Kidney (tissue), 14 donors: Measurements from ENCODE around the gene AATK. TPM values are rescaled to one million over a fixed set of nuclear protein-coding genes. Genes with fewer than 3 reads are reported as not detected.
"Not testable (repeated sequence)": the region's sequence is repeated elsewhere in the genome, so short reads cannot be mapped to it uniquely, and the experiment has no call there.

ENCODE experiments used
- DNase-seq, 5 donors: peaks; one replicate each; pipeline ENCODE4 v3.0.0-alpha.2; 2013 to 2020
- FAIRE-seq: peaks from 2 replicates; lab custom pipeline; 2012; peaks lifted over from hg19 to GRCh38; lab: Jason Lieb, UNC
- H3K27ac ChIP-seq, 2 donors: one replicate each; pipeline ENCODE4 v1.7.0; 2013; ENCODE audit warnings: low read depth in 2 of 2, low read length in 2 of 2, inconsistent platforms in 1 of 2
- H3K27me3 ChIP-seq: one replicate; pipeline ENCODE4 v1.7.1; 2013; ENCODE audit warnings: low read length, inconsistent platforms; ENCODE audit not compliant: control insufficient read depth, insufficient read depth
- H3K36me3 ChIP-seq, 3 donors: one replicate each; pipeline versions ENCODE4 v1.7.0 to v1.7.1; 2013; ENCODE audit warnings: low read length in 3 of 3, control low read depth in 1 of 3, inconsistent platforms in 1 of 3; ENCODE audit not compliant: insufficient read depth in 3 of 3, control insufficient read depth in 2 of 3
- H3K4me1 ChIP-seq, 3 donors: one replicate each; pipeline versions ENCODE4 v1.7.0 to v1.7.1; 2013; ENCODE audit warnings: low read length in 3 of 3, inconsistent platforms in 1 of 3, low read depth in 1 of 3; ENCODE audit not compliant: control insufficient read depth in 2 of 3, insufficient read depth in 2 of 3
- H3K4me3 ChIP-seq, 3 donors: one replicate each; pipeline versions ENCODE4 v1.7.0 to v1.8.1; 2013; ENCODE audit warnings: low read length in 3 of 3, control low read depth in 1 of 3, inconsistent platforms in 1 of 3
- H3K9ac ChIP-seq, 3 donors: one replicate each; pipeline versions ENCODE4 v1.7.0 to v1.7.1; 2013; ENCODE audit warnings: low read length in 3 of 3, control low read depth in 1 of 3, inconsistent platforms in 1 of 3
- H3K9me3 ChIP-seq, 3 donors: one replicate each; pipeline versions ENCODE4 v1.7.0 to v1.7.1; 2013; ENCODE audit warnings: low read length in 3 of 3, control low read depth in 1 of 3, inconsistent platforms in 1 of 3; ENCODE audit not compliant: control insufficient read depth in 2 of 3, insufficient read depth in 1 of 3
- CTCF ChIP-seq: IDR thresholded peaks from 3 replicates; pipeline ENCODE4 v1.5.1; 2012; ENCODE audit warnings: mild to moderate bottlenecking, moderate library complexity, borderline replicate concordance; ENCODE audit not compliant: insufficient read depth; ENCODE audit errors: extremely low read depth
- intact Hi-C: fragments of 100-400 bp; cut with DNase I; formaldehyde crosslinking; loops from one replicate; pipeline ENCODE4 v1.11.1; 2022
- polyA plus RNA-seq: library from polyadenylated mRNA; stranded (reverse); fragments of 350-450 nt; fragmentation: Illumina TruSeq; extraction: RNeasy Lipid Tissue Mini Kit (QIAGEN cat#74804); gene quantifications from one replicate; pipeline ENCODE4 v1.2.3, GENCODE V29; 2014; ENCODE audit warnings: low read depth, low replicate concordance; ENCODE audit not compliant: insufficient read depth
- total RNA-seq: library from RNA; stranded (reverse); fragmentation: NEBNext Ultra II Directional; extraction: Animal tissue kit (Norgen Biotek cat#: 25700); gene quantifications from one replicate; pipeline ENCODE4 v1.2.1, GENCODE V29; 2021
- donor health status: control.
- donor health status: control.
- donor health status: control.
- donor health status: control.
- donor health status: control.
- donor health status: DM: yes; HTN: yes; CAD: no.
- donor health status: Normal renal cell carcinoma (clear cell type).

AATK gene
- total and polyA plus RNA-seq, 2 donors from 2014 or later: 0.65 to 4.2 TPM

- peaks cover 0 to 3% (median 0%) of the 10 kb centered on the region in 3 donors for H3K4me1 ChIP-seq
- no peaks in the 10 kb centered on the region for H3K9me3 ChIP-seq
- TF ChIP-seq CTCF: no peak
- no peak overlapping the region for H3K27ac ChIP-seq
- H3K9ac ChIP-seq: no peak overlapping the region
- DNase-seq (no peak), FAIRE-seq (no peak)
- no peaks in the 10 kb centered on the region for H3K36me3 ChIP-seq
- H3K27me3 ChIP-seq: no peaks in the 10 kb centered on the region
- no peak overlapping the region for H3K4me3 ChIP-seq
- intact Hi-C loops: no loop called here
These were observed 18.3 kb downstream of the AATK start for GRCh38 chr17:81147701-81148100.

GRCh38 chr17:81146208-81146607 lies 19.8 kb downstream of the AATK start:
- FAIRE-seq, DNase-seq, H3K27me3 ChIP-seq, H3K9ac ChIP-seq, H3K4me3 ChIP-seq, H3K27ac ChIP-seq, intact Hi-C loops, H3K9me3 ChIP-seq, H3K36me3 ChIP-seq, H3K4me1 ChIP-seq: not testable (repeated sequence)

GRCh38 chr17:81144423-81144781 lies 21.6 kb downstream of the AATK start:
- no peak for DNase-seq
- intact Hi-C loops: no loop called here
- no peaks in the 10 kb centered on the region for H3K27me3 ChIP-seq

GRCh38 chr17:81143717-81144422 lies 22.2 kb downstream of the AATK start:
- intact Hi-C loops: no loop called here
- H3K36me3 ChIP-seq: no peaks in the 10 kb centered on the region
- no peak for TF ChIP-seq CTCF
- no peak overlapping the region for H3K27ac ChIP-seq
- no peak for FAIRE-seq
- H3K9ac ChIP-seq: no peak overlapping the region
- H3K4me1 ChIP-seq: peaks cover 0 to 3% (median 0%) of the 10 kb centered on the region in 3 donors
- H3K9me3 ChIP-seq: no peaks in the 10 kb centered on the region
- H3K27me3 ChIP-seq: no peaks in the 10 kb centered on the region
- H3K4me3 ChIP-seq: no peak overlapping the region
- DNase-seq: no peak

More at GRCh38 chr17:81144423-81144781, 21.6 kb downstream of the AATK start:
- no peaks in the 10 kb centered on the region for H3K36me3 ChIP-seq
- FAIRE-seq: no peak
- no peak for TF ChIP-seq CTCF
- H3K9ac ChIP-seq: no peak overlapping the region
- H3K9me3 ChIP-seq: no peaks in the 10 kb centered on the region
- no peak overlapping the region for H3K4me3 ChIP-seq
- peaks cover 0 to 3% (median 0%) of the 10 kb centered on the region in 3 donors for H3K4me1 ChIP-seq
- no peak overlapping the region for H3K27ac ChIP-seq
